Measurements from ENCODE around the gene NOPCHAP1.
A peak's percentile ranks its signal among the peaks of the same experiment; 100 is the strongest.

NOPCHAP1 gene

GRCh38 chr12:105024928-105025327 is 38.8 kb downstream of the NOPCHAP1 start:
- no peak for ATAC-seq

GRCh38 chr12:105025890-105026289 is 39.8 kb downstream of the NOPCHAP1 start:
- no peak for ATAC-seq

GRCh38 chr12:105026411-105026810 is 40.3 kb downstream of the NOPCHAP1 start:
- no peak for ATAC-seq

GRCh38 chr12:105030820-105031807 is 45.0 kb downstream of the NOPCHAP1 start:
- ATAC-seq: peak; percentile 39 to 78

GRCh38 chr12:105032703-105033357 is 46.7 kb downstream of the NOPCHAP1 start:
- ATAC-seq: no peak

- ATAC-seq: peak; percentile 44 to 64
Observed at GRCh38 chr12:105033851-105034250, 47.7 kb downstream of the NOPCHAP1 start.
